Esophagus squamous epithelium (tissue), 5 donors: ENCODE measurements around the gene NXNL2. TPM values are rescaled to one million over a fixed set of nuclear protein-coding genes. Genes with fewer than 3 reads are reported as not detected.

Experiments used
- DNase-seq: peaks from one replicate; lab custom pipeline; 2025; lab: John Stamatoyannopoulos, UW
- H3K27ac ChIP-seq, 4 donors: fragments of 200-600 bp; sonication (generic); one replicate each; pipeline ENCODE4 v1.5.1; 2016 to 2019; ENCODE audit warnings: mild to moderate bottlenecking in 1 of 4
- H3K27me3 ChIP-seq, 4 donors: fragments of 200-600 bp; sonication (generic); 1 replicate in 3 of 4; 2 replicates in 1 of 4; pipeline versions ENCODE4 v1.5.1 to v1.6.0; 2017 to 2021; ENCODE audit warnings: antibody characterized with exemption in 1 of 4
- H3K36me3 ChIP-seq, 3 donors: fragments of 200-600 bp; sonication (generic); one replicate each; pipeline ENCODE4 v1.5.1; 2016 to 2019
- H3K4me1 ChIP-seq, 3 donors: fragments of 200-600 bp; sonication (generic); one replicate each; pipeline ENCODE4 v1.5.1; 2017 to 2019
- H3K4me3 ChIP-seq, 4 donors: fragments of 200-600 bp; sonication (generic); 1 replicate in 3 of 4; 2 replicates in 1 of 4; pipeline ENCODE4 v1.5.1; 2016 to 2019; ENCODE audit warnings: mild to moderate bottlenecking in 2 of 4, moderate library complexity in 1 of 4
- H3K9me3 ChIP-seq, 3 donors: fragments of 200-600 bp; sonication (generic); one replicate each; pipeline ENCODE4 v1.5.1; 2016 to 2019
- CTCF ChIP-seq, 6 experiments: fragments of 450-650 bp in 4 of 6; fragments of 200-600 bp in 2 of 6; sonication (generic) in 2 of 6; IDR thresholded peaks; one replicate each; pipeline ENCODE4 v1.5.1; 2016 to 2019; ENCODE audit warnings: antibody characterized with exemption in 6 of 6, mild to moderate bottlenecking in 4 of 6, moderate library complexity in 4 of 6
- POLR2A ChIP-seq, 4 donors: fragments of 450-650 bp; IDR thresholded peaks; one replicate each; pipeline ENCODE4 v1.6.1; 2017; ENCODE audit warnings: antibody characterized with exemption in 4 of 4, mild to moderate bottlenecking in 4 of 4, moderate library complexity in 3 of 4
- WGBS, 2 donors: methylation state at CpG; one replicate each; pipeline ENCODE4 v1.1.5; 2018; 5-methylcytosine and 5-hydroxymethylcytosine counted together
- intact Hi-C: fragments of 100-400 bp; cut with DNase I; formaldehyde crosslinking; loops from one replicate; pipeline ENCODE4 v1.15.0; 2022
- total RNA-seq, 4 donors: library from RNA; depleted of rRNA; stranded (reverse); fragments of >200 nt; gene quantifications; one replicate each; pipeline ENCODE4 v1.1.0, GENCODE V29; 2016
- donor health status: DM: yes; HTN: yes; CAD: no.

Gene NXNL2
- total RNA-seq, 4 donors from 2014 or later, result 0.76 TPM; not detected in 3

GRCh38 chr9:88523056-88523455, 11.9 kb upstream of the NXNL2 start:
- WGBS, 2 donors, result 80 to 88% methylated on average over 3 of the region's 3 CpGs
- no peak for DNase-seq
- no peak for TF ChIP-seq CTCF (IDR thresholded peaks at IDR 0.05)
- no peak for TF ChIP-seq POLR2A (IDR thresholded peaks at IDR 0.05)
- Histone ChIP-seq H3K9me3 (no peaks in the 10 kb centered on the region), H3K4me3 (no peak overlapping the region), H3K27me3 (peaks cover 0 to 37% (median 0%) of the 10 kb centered on the region in 4 donors), H3K27ac (no peak overlapping the region), H3K36me3 (no peaks in the 10 kb centered on the region), H3K4me1 (no peaks in the 10 kb centered on the region)
- intact Hi-C loops, result no loop called here

- Histone ChIP-seq H3K36me3 (no peaks in the 10 kb centered on the region), H3K4me3 (no peak overlapping the region), H3K27ac (no peak overlapping the region), H3K4me1 (peaks cover 0 to 4% (median 0%) of the 10 kb centered on the region in 3 donors), H3K27me3 (peaks cover 0 to 26% (median 0%) of the 10 kb centered on the region in 4 donors), H3K9me3 (no peaks in the 10 kb centered on the region)
- no peak for DNase-seq
- WGBS, 2 donors, result 70 to 80% methylated on average over 3 to 6 of the region's 8 CpGs
- TF ChIP-seq CTCF (IDR thresholded peaks at IDR 0.05), result no peak
- TF ChIP-seq POLR2A (IDR thresholded peaks at IDR 0.05), result no peak
- intact Hi-C loops, result no loop called here
Observed at GRCh38 chr9:88524911-88525310, 10.1 kb upstream of the NXNL2 start.

GRCh38 chr9:88527618-88528017, 7.4 kb upstream of the NXNL2 start:
- TF ChIP-seq POLR2A (IDR thresholded peaks at IDR 0.05) (no peak), CTCF (IDR thresholded peaks at IDR 0.05) (no peak)
- Histone ChIP-seq H3K27me3 (peaks cover 0 to 37% (median 0%) of the 10 kb centered on the region in 4 donors), H3K4me1 (peaks cover 0 to 19% (median 0%) of the 10 kb centered on the region in 3 donors), H3K27ac (no peak overlapping the region), H3K4me3 (no peak overlapping the region), H3K36me3 (no peaks in the 10 kb centered on the region), H3K9me3 (no peaks in the 10 kb centered on the region)
- DNase-seq, result no peak
- intact Hi-C loops, result no loop called here
- WGBS, 2 donors, result 59 to 89% methylated on average over 4 to 6 of the region's 7 CpGs

- TF ChIP-seq POLR2A (IDR thresholded peaks at IDR 0.05), result no peak
- peaks cover 0 to 43% (median 0%) of the 10 kb centered on the region in 4 donors for H3K27me3 ChIP-seq
- no peak overlapping the region for H3K4me3 ChIP-seq
- WGBS, 2 donors, result 80 to 84% methylated on average over 5 to 6 of the region's 6 CpGs
- H3K4me1 ChIP-seq, result peaks cover 0 to 19% (median 0%) of the 10 kb centered on the region in 3 donors
- no peak for DNase-seq
- no peaks in the 10 kb centered on the region for H3K36me3 ChIP-seq
- no peaks in the 10 kb centered on the region for H3K9me3 ChIP-seq
- H3K27ac ChIP-seq, result no peak overlapping the region
- intact Hi-C loops, result no loop called here
Observed at GRCh38 chr9:88528080-88528790, 6.7 kb upstream of the NXNL2 start.

- H3K4me1 ChIP-seq, result peaks cover 0 to 30% (median 7%) of the 10 kb centered on the region in 3 donors
- H3K36me3 ChIP-seq, result no peaks in the 10 kb centered on the region
- 80 to 93% methylated on average over 5 of the region's 6 CpGs for WGBS, 2 donors
- no peak overlapping the region for H3K4me3 ChIP-seq
- TF ChIP-seq CTCF (IDR thresholded peaks at IDR 0.05), result no peak
- no peak for TF ChIP-seq POLR2A (IDR thresholded peaks at IDR 0.05)
- no peaks in the 10 kb centered on the region for H3K9me3 ChIP-seq
- H3K27ac ChIP-seq, result no peak overlapping the region
- no peak for DNase-seq
- intact Hi-C loops, result no loop called here
- peaks cover 0 to 52% (median 0%) of the 10 kb centered on the region in 4 donors for H3K27me3 ChIP-seq
Observed at GRCh38 chr9:88529496-88529895, 5.5 kb upstream of the NXNL2 start.
